Fibroblast of lung (primary cell): ENCODE measurements around the gene TPRG1L. TPM values are rescaled to one million over a fixed set of nuclear protein-coding genes. Genes with fewer than 3 reads are reported as not detected.

ENCODE experiments used
- DNase-seq, 2 donors: peaks; one replicate each; pipeline versions ENCODE4 v3.0.0 to v3.0.0-alpha.2; 2010; ENCODE audit warnings: low read depth in 2 of 2
- H2AFZ ChIP-seq: 2 replicates; pipeline ENCODE4 v1.5.1; 2012; ENCODE audit warnings: low read length, control low read depth, inconsistent platforms
- H3K27ac ChIP-seq: 2 replicates; pipeline ENCODE4 v1.5.1; 2011; ENCODE audit warnings: low read length, control low read depth; ENCODE audit not compliant: insufficient read depth
- H3K27me3 ChIP-seq: 2 replicates; pipeline ENCODE4 v1.5.1; 2011; ENCODE audit warnings: mild to moderate bottlenecking, low read length; ENCODE audit not compliant: control insufficient read depth, insufficient read depth
- H3K36me3 ChIP-seq: 2 replicates; pipeline ENCODE4 v1.5.1; 2011; ENCODE audit warnings: low read length; ENCODE audit not compliant: control insufficient read depth, insufficient read depth
- H3K4me1 ChIP-seq: 2 replicates; pipeline ENCODE4 v1.5.1; 2011; ENCODE audit warnings: low read length; ENCODE audit not compliant: control insufficient read depth, insufficient read depth; ENCODE audit errors: extremely low read depth
- H3K4me2 ChIP-seq: 2 replicates; pipeline ENCODE4 v1.5.1; 2011; ENCODE audit warnings: low read length, control low read depth; ENCODE audit not compliant: insufficient read depth; ENCODE audit errors: extremely low read depth
- H3K4me3 ChIP-seq, 4 experiments: fragments of 200-600 bp in 1 of 4; sonication (generic) in 1 of 4; replicated peaks in 1 of 4; 2 replicates each; pipeline ENCODE4 v1.5.1; 2011 to 2016; ENCODE audit warnings: low read length in 4 of 4, low read depth in 3 of 4, mild to moderate bottlenecking in 3 of 4, control low read depth in 2 of 4, inconsistent platforms in 1 of 4, mixed read lengths in 1 of 4; ENCODE audit not compliant: insufficient read depth in 1 of 4; ENCODE audit errors: control extremely low read depth in 1 of 4
- H3K79me2 ChIP-seq: 2 replicates; pipeline ENCODE4 v1.5.1; 2012; ENCODE audit warnings: mild to moderate bottlenecking, low read length, inconsistent platforms; ENCODE audit not compliant: control insufficient read depth, insufficient read depth
- H3K9ac ChIP-seq: 2 replicates; pipeline ENCODE4 v1.5.1; 2011; ENCODE audit warnings: mild to moderate bottlenecking, low read length, control low read depth; ENCODE audit not compliant: insufficient read depth
- H3K9me3 ChIP-seq: 2 replicates; pipeline ENCODE4 v1.5.1; 2012; ENCODE audit warnings: low read depth, low read length; ENCODE audit not compliant: control insufficient read depth, insufficient read depth
- H4K20me1 ChIP-seq: 2 replicates; pipeline ENCODE4 v1.5.1; 2011; ENCODE audit warnings: low read length; ENCODE audit not compliant: control insufficient read depth, insufficient read depth; ENCODE audit errors: extremely low read depth
- CTCF ChIP-seq, 2 donors: IDR thresholded peaks in 1 of 2; conservative IDR thresholded peaks in 1 of 2; 1 replicate in 1 of 2; 2 replicates in 1 of 2; pipeline ENCODE4 v1.5.1; 2011 to 2012; ENCODE audit warnings: low read length in 2 of 2, control low read depth in 1 of 2, inconsistent platforms in 1 of 2, low read depth in 1 of 2, mild to moderate bottlenecking in 1 of 2
- EZH2 ChIP-seq: IDR thresholded peaks from 2 replicates; pipeline ENCODE4 v1.5.1; 2012; ENCODE audit warnings: low read length, control low read depth, mild to moderate bottlenecking; ENCODE audit errors: missing control alignments
- polyA plus RNA-seq, 2 donors: library from polyadenylated mRNA; depleted of rRNA in 1 of 2; stranded (reverse) in 1 of 2; unstranded in 1 of 2; fragments of >200 nt; gene quantifications; 2 replicates each; pipeline ENCODE4 v1.2.1, GENCODE V29; 2011 to 2012; ENCODE audit warnings: missing spikeins in 1 of 2
- total RNA-seq: library from RNA; depleted of rRNA; stranded (reverse); fragments of >200 nt; gene quantifications from 2 replicates; pipeline ENCODE4 v1.2.1, GENCODE V29; 2014

Gene TPRG1L
- total and polyA plus RNA-seq, 2 donors (not counting 1 experiment from before 2014, with no cell fraction given) = 22.3 to 56.7 TPM

DNA sequence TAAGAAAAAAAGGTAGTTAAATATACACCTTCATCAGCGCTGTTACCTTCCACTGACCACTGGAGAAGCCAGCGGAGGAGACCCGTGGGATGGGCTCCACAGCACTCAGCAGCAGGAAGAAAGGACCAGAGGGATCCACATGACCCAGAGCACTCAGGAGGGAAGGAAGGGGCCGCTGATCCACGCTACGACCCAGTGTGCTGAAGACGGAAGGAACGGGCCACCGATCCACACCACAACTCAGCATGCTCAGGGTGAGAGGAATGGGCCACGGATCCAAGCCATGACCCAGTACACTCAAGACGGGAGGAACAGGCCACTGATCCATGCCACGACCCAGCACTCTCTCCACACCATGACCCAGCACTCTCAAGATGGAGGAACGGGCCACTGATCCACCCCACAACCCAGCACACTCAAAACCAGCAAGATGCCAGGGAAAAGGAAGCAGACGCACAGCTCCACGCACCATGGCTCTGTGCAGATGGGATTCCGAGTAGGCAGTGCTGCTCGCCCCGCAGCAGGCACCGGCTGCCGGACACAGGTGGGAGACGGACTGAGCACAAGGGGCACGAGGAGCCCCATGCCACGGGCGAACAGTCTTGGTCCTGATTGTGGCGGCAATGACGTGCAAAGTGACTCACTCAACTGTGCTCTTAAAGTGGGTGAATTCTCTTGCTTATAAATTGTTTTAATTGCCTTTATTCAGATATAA, 16.4 kb downstream of the TPRG1L start:
- Histone ChIP-seq H3K9ac (no peak overlapping the region), H3K36me3 (peaks cover 9% of the 10 kb centered on the region), H4K20me1 (no peaks in the 10 kb centered on the region), H3K4me1 (no peaks in the 10 kb centered on the region), H3K27me3 (no peaks in the 10 kb centered on the region), H3K4me3 (no peak overlapping the region), H2AFZ (no peak overlapping the region), H3K79me2 (no peaks in the 10 kb centered on the region), H3K9me3 (no peaks in the 10 kb centered on the region), H3K27ac (no peak overlapping the region), H3K4me2 (no peak overlapping the region)
- no peak for TF ChIP-seq CTCF (conservative IDR thresholded peaks at IDR 0.05 in 1 of 2, IDR thresholded peaks at IDR 0.05 in 1 of 2; ENCODE audit: low read depth in 1 of 2, low read length in 2 of 2)
- no peak for TF ChIP-seq EZH2
- no peak for DNase-seq

DNA sequence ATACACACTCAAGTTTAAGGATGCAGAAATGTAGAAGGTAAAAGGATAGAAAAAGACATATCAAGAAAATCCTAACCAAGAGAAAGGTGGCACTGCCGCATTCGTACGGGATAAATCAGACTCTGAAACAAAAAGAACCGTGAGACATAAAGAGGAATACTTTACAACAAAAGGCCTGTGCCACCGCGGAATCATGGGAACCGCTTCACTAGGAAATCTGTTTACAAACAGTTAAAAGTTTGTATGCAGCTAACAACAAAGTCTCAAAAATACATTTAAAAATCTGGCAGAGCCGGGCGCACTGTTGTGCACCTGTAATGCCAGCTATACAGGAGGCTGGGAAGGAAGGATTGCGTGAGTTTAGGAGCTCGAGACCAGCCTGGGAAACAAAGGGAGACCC, 17.0 kb downstream of the TPRG1L start:
- Histone ChIP-seq H3K9me3 (no peaks in the 10 kb centered on the region), H3K9ac (no peak overlapping the region), H2AFZ (no peak overlapping the region), H3K79me2 (no peaks in the 10 kb centered on the region), H3K4me2 (no peak overlapping the region), H3K4me1 (no peaks in the 10 kb centered on the region), H3K4me3 (no peak overlapping the region), H4K20me1 (no peaks in the 10 kb centered on the region), H3K27ac (no peak overlapping the region), H3K36me3 (peaks cover 6% of the 10 kb centered on the region), H3K27me3 (no peaks in the 10 kb centered on the region)
- no peak for DNase-seq
- TF ChIP-seq CTCF (conservative IDR thresholded peaks at IDR 0.05 in 1 of 2, IDR thresholded peaks at IDR 0.05 in 1 of 2; ENCODE audit: low read depth in 1 of 2, low read length in 2 of 2) (no peak), EZH2 (no peak)

DNA sequence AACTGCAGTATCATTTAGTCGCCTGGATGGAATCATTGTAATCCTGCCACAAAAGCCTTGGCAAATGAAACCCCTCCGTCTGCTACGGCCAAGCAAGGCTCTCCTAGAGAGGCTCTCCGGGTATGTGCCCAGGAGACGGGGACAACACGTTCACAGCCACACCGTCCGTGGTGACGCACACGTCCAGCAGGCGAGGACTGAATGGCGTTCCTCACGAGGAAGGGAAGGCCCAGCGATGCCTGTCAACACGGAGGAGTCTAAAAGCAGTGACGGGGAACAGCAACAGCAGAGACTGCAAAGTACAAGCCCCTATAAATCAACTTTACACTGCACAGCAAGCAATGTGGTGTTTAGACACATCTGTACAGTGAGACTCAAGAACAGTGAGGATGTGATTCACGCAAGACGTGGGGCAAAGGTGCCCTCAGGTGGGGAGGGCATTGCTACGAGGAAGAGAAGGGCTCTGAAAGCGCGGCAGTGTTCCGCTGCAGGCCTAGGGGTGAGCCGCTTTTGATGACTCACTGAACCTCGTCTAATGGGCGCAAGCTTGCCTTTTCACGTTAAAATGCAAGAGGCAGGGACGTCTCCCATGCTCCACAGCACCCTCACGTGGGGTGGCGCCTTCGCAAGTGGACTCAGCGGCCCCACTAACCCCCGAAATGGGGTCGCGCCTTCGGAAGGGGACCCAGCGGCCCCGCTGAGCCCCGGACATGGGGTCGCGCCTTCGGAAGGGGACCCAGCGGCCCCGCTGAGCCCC, 18.3 kb downstream of the TPRG1L start:
- Histone ChIP-seq H3K4me3 (no peak overlapping the region), H3K79me2 (no peaks in the 10 kb centered on the region), H3K27ac (no peak overlapping the region), H3K36me3 (peaks cover 6% of the 10 kb centered on the region), H2AFZ (no peak overlapping the region), H4K20me1 (no peaks in the 10 kb centered on the region), H3K9ac (no peak overlapping the region), H3K9me3 (no peaks in the 10 kb centered on the region), H3K4me2 (no peak overlapping the region), H3K4me1 (no peaks in the 10 kb centered on the region), H3K27me3 (no peaks in the 10 kb centered on the region)
- TF ChIP-seq CTCF (conservative IDR thresholded peaks at IDR 0.05 in 1 of 2, IDR thresholded peaks at IDR 0.05 in 1 of 2; ENCODE audit: low read depth in 1 of 2, low read length in 2 of 2) (no peak), EZH2 (no peak)
- DNase-seq = no peak
